Neural cell (in vitro differentiated cells): Measurements from ENCODE around the gene TMTC1. TPM values are rescaled to one million over a fixed set of nuclear protein-coding genes. Genes with fewer than 3 reads are reported as not detected.

Source experiments
- H2AFZ ChIP-seq: fragments of 200-600, 300-800 bp; sonication (generic), shearing (Covaris generic); 2 replicates; pipeline ENCODE4 v1.6.0; 2014; ENCODE audit warnings: low read depth, mild to moderate bottlenecking, antibody characterized with exemption, low read length, moderate library complexity
- H3F3A ChIP-seq: fragments of 200-600 bp; shearing (Covaris generic); 2 replicates; pipeline ENCODE4 v1.6.1; 2016; ENCODE audit warnings: mild to moderate bottlenecking, moderate library complexity, mixed read lengths, antibody characterized with exemption, low read length; ENCODE audit not compliant: insufficient read depth, poor library complexity, severe bottlenecking
- H3K27ac ChIP-seq: fragments of 200-600, 300-800 bp; sonication (generic), shearing (Covaris generic); 2 replicates; pipeline ENCODE4 v1.5.1; 2014; ENCODE audit warnings: mild to moderate bottlenecking, low read length, moderate library complexity
- H3K27me3 ChIP-seq: fragments of 300-800, 200-600 bp; sonication (generic), shearing (Covaris generic); 2 replicates; pipeline ENCODE4 v1.6.0; 2014; ENCODE audit warnings: mild to moderate bottlenecking, low read depth, low read length, moderate library complexity; ENCODE audit not compliant: insufficient read depth
- H3K36me3 ChIP-seq: fragments of 300-800, 200-600 bp; sonication (generic), shearing (Covaris generic); 2 replicates; pipeline ENCODE4 v1.5.1; 2014; ENCODE audit warnings: mild to moderate bottlenecking, antibody characterized with exemption, low read length, moderate library complexity; ENCODE audit not compliant: insufficient read depth
- H3K4me2 ChIP-seq: fragments of 300-800, 200-600 bp; sonication (generic), shearing (Covaris generic); 2 replicates; pipeline ENCODE4 v1.6.0; 2014; ENCODE audit warnings: mild to moderate bottlenecking, low read length
- H3K4me3 ChIP-seq: fragments of 300-800, 200-600 bp; sonication (generic), shearing (Covaris generic); 2 replicates; pipeline ENCODE4 v1.5.1; 2014; ENCODE audit warnings: mild to moderate bottlenecking, low read length, moderate library complexity
- H3K79me2 ChIP-seq: fragments of 200-600 bp; shearing (Covaris generic); replicated peaks from 2 replicates; pipeline ENCODE4 v1.6.0; 2014; ENCODE audit warnings: mild to moderate bottlenecking, low read length, moderate library complexity; ENCODE audit not compliant: insufficient read depth
- H3K9ac ChIP-seq: fragments of 300-800, 200-600 bp; sonication (generic), shearing (Covaris generic); 2 replicates; pipeline ENCODE4 v1.6.1; 2016; ENCODE audit warnings: mild to moderate bottlenecking, low read length, mixed read lengths
- H3K9me2 ChIP-seq: fragments of 200-600 bp; shearing (Covaris generic); 2 replicates; pipeline ENCODE4 v1.6.1; 2016; ENCODE audit warnings: mild to moderate bottlenecking, low read length, mixed read lengths; ENCODE audit not compliant: insufficient read depth
- H3K9me3 ChIP-seq: fragments of 200-600, 300-800 bp; sonication (generic), shearing (Covaris generic); 2 replicates; pipeline ENCODE4 v1.6.1; 2016; ENCODE audit warnings: mild to moderate bottlenecking, mixed run types, low read length, moderate library complexity, mixed read lengths
- H4K20me1 ChIP-seq: fragments of 200-600 bp; shearing (Covaris generic); 2 replicates; pipeline ENCODE4 v1.6.1; 2016; ENCODE audit warnings: mild to moderate bottlenecking, mixed run types; ENCODE audit not compliant: insufficient read depth
- CTCF ChIP-seq: fragments of 450-650 bp; IDR thresholded peaks from 2 replicates; pipeline ENCODE4 v1.5.1; 2014; ENCODE audit warnings: antibody characterized with exemption, mild to moderate bottlenecking, moderate library complexity; ENCODE audit not compliant: poor library complexity, severe bottlenecking
- EP300 ChIP-seq: fragments of 450-650 bp; conservative IDR thresholded peaks from 2 replicates; pipeline ENCODE4 v1.6.1; 2014; ENCODE audit warnings: antibody characterized with exemption, mild to moderate bottlenecking, moderate library complexity; ENCODE audit not compliant: poor library complexity, severe bottlenecking
- EZH2 ChIP-seq: fragments of 200-600, 300-800 bp; shearing (Covaris generic), sonication (generic); IDR thresholded peaks from 2 replicates; pipeline ENCODE4 v1.6.1; 2014; ENCODE audit warnings: antibody characterized with exemption, low read length, borderline replicate concordance, mild to moderate bottlenecking; ENCODE audit not compliant: insufficient read depth, poor library complexity, severe bottlenecking
- MXI1 ChIP-seq: fragments of 450-650 bp; conservative IDR thresholded peaks from 2 replicates; pipeline ENCODE4 v1.6.1; 2014; ENCODE audit warnings: antibody characterized with exemption, mild to moderate bottlenecking; ENCODE audit not compliant: poor library complexity, severe bottlenecking
- POLR2AphosphoS5 ChIP-seq: IDR thresholded peaks from 2 replicates; pipeline ENCODE4 v1.6.1; 2012
- RAD21 ChIP-seq: fragments of 450-650 bp; conservative IDR thresholded peaks from 2 replicates; pipeline ENCODE4 v1.6.1; 2014; ENCODE audit warnings: antibody characterized with exemption, mild to moderate bottlenecking, moderate library complexity
- REST ChIP-seq: IDR thresholded peaks from 2 replicates; pipeline ENCODE4 v1.6.1; 2012; ENCODE audit warnings: borderline replicate concordance
- SMC3 ChIP-seq: fragments of 450-650 bp; conservative IDR thresholded peaks from 2 replicates; pipeline ENCODE4 v1.6.1; 2014; ENCODE audit warnings: antibody characterized with exemption, mild to moderate bottlenecking, moderate library complexity; ENCODE audit not compliant: poor library complexity
- TAF1 ChIP-seq: IDR thresholded peaks from 2 replicates; pipeline ENCODE4 v1.6.1; 2012; ENCODE audit warnings: low read depth
- polyA plus RNA-seq: library from polyadenylated mRNA; depleted of rRNA; stranded (reverse); fragments of >200 nt; gene quantifications from 2 replicates; pipeline ENCODE4 v1.2.3, GENCODE V29; 2014

TMTC1 gene
- polyA plus RNA-seq, 1 donor from 2014 or later = 10.0 TPM

- Histone ChIP-seq H3K9ac (no peak overlapping the region), H3K9me2 (no peaks in the 10 kb centered on the region), H3F3A (no peaks in the 10 kb centered on the region), H2AFZ (no peak overlapping the region), H3K27me3 (no peaks in the 10 kb centered on the region), H3K4me3 (no peak overlapping the region), H3K9me3 (no peaks in the 10 kb centered on the region), H3K27ac (no peak overlapping the region), H4K20me1 (no peaks in the 10 kb centered on the region), H3K4me2 (no peak overlapping the region), H3K36me3 (no peaks in the 10 kb centered on the region), H3K79me2 (no peaks in the 10 kb centered on the region)
- TF ChIP-seq POLR2AphosphoS5 (no peak), EZH2 (no peak), RAD21 (no peak), CTCF (no peak), MXI1 (no peak), SMC3 (no peak), TAF1 (no peak), EP300 (no peak), REST (no peak)
Observed at GRCh38 chr12:29660847-29661246, 122.9 kb downstream of the TMTC1 start.

GRCh38 chr12:29656762-29657538 lies 126.8 kb downstream of the TMTC1 start:
- no peaks in the 10 kb centered on the region for H3K27me3 ChIP-seq
- no peaks in the 10 kb centered on the region for H3K79me2 ChIP-seq

More at GRCh38 chr12:29656762-29657538, 126.8 kb downstream of the TMTC1 start:
- H3K9ac ChIP-seq = no peak overlapping the region
- no peak overlapping the region for H2AFZ ChIP-seq
- H3K9me2 ChIP-seq = no peaks in the 10 kb centered on the region
- no peak overlapping the region for H3K27ac ChIP-seq
- no peaks in the 10 kb centered on the region for H3F3A ChIP-seq
- H3K9me3 ChIP-seq = no peaks in the 10 kb centered on the region
- no peak overlapping the region for H3K4me3 ChIP-seq
- H3K36me3 ChIP-seq = no peaks in the 10 kb centered on the region
- no peaks in the 10 kb centered on the region for H4K20me1 ChIP-seq
- H3K4me2 ChIP-seq = no peak overlapping the region
- no peak for TF ChIP-seq SMC3
- TF ChIP-seq RAD21 = no peak
- no peak for TF ChIP-seq REST
- no peak for TF ChIP-seq POLR2AphosphoS5
- TF ChIP-seq CTCF = no peak
